Activated naive CD8-positive, alpha-beta T cell (primary cell): ENCODE results near the gene MAD1L1.

ENCODE experiments used
- H3K27ac Mint-ChIP-seq: one replicate; pipeline ENCODE4 v1.8.0; 2021; ENCODE audit warnings: mixed read lengths
- H3K27me3 Mint-ChIP-seq: one replicate; pipeline ENCODE4 v1.8.0; 2021; ENCODE audit warnings: mixed read lengths
- H3K36me3 Mint-ChIP-seq: one replicate; pipeline ENCODE4 v1.8.0; 2021; ENCODE audit warnings: mixed read lengths
- H3K4me1 Mint-ChIP-seq: one replicate; pipeline ENCODE4 v1.8.0; 2021; ENCODE audit warnings: low read depth, mixed read lengths
- H3K4me3 Mint-ChIP-seq: one replicate; pipeline ENCODE4 v1.8.0; 2021; ENCODE audit warnings: mild to moderate bottlenecking, mixed read lengths
- H3K9me3 Mint-ChIP-seq: one replicate; pipeline ENCODE4 v1.8.0; 2021; ENCODE audit warnings: low read depth, mixed read lengths

Gene MAD1L1

GRCh38 chr7:2181077-2181854, 51.5 kb downstream of the MAD1L1 start:
- no peaks in the 10 kb centered on the region for H3K4me1 Mint-ChIP-seq
- no peaks in the 10 kb centered on the region for H3K27me3 Mint-ChIP-seq
- no peak overlapping the region for H3K27ac Mint-ChIP-seq
- peaks cover 10% of the 10 kb centered on the region for H3K36me3 Mint-ChIP-seq
- no peak overlapping the region for H3K4me3 Mint-ChIP-seq
- H3K9me3 Mint-ChIP-seq: no peaks in the 10 kb centered on the region

GRCh38 chr7:2180081-2180480, 52.7 kb downstream of the MAD1L1 start:
- Mint-ChIP-seq H3K4me3 (no peak overlapping the region), H3K36me3 (peaks cover 7% of the 10 kb centered on the region), H3K4me1 (no peaks in the 10 kb centered on the region), H3K9me3 (no peaks in the 10 kb centered on the region), H3K27ac (no peak overlapping the region), H3K27me3 (no peaks in the 10 kb centered on the region)

GRCh38 chr7:2175514-2175913, 57.2 kb downstream of the MAD1L1 start:
- H3K4me3 Mint-ChIP-seq: no peak overlapping the region
- no peak overlapping the region for H3K27ac Mint-ChIP-seq
- peaks cover 5% of the 10 kb centered on the region for H3K36me3 Mint-ChIP-seq
- no peaks in the 10 kb centered on the region for H3K27me3 Mint-ChIP-seq
- no peaks in the 10 kb centered on the region for H3K9me3 Mint-ChIP-seq
- no peaks in the 10 kb centered on the region for H3K4me1 Mint-ChIP-seq

GRCh38 chr7:2175091-2175490, 57.7 kb downstream of the MAD1L1 start:
- Mint-ChIP-seq H3K27ac (no peak overlapping the region), H3K27me3 (no peaks in the 10 kb centered on the region), H3K4me1 (no peaks in the 10 kb centered on the region), H3K36me3 (peaks cover 5% of the 10 kb centered on the region), H3K9me3 (no peaks in the 10 kb centered on the region), H3K4me3 (no peak overlapping the region)

DNA sequence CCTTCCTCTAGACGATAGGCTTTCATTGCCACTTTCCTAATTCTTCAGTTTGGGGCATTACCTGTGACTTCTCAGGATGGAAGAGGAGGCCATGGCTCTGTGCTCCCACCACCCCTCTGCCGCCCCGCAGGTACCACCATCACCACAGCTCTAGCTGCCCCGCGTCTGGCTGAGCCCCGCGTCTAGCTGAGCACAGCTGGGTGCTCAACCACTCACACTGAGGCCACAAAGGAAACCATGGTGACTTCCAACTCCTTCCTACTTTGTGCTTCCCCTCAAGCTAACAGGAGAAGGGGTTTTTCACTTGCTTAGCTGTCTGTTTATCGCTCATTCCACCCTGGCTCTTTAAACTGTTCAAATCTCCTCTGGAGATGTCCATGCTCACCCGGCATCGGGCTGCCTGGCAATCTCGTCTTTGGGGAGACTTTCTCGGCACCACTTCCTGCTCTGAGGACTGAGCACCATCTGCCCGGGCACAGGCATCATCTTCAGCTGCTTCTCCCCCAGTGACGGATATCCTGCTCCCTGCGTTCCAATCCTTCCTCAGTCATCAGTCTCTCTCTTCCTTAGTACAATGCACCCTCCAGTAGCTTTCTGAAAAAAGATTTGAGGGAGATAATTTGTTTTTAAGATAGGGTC, 59.4 kb downstream of the MAD1L1 start:
- Mint-ChIP-seq H3K36me3 (peaks cover 5% of the 10 kb centered on the region), H3K9me3 (no peaks in the 10 kb centered on the region), H3K27ac (no peak overlapping the region)

DNA sequence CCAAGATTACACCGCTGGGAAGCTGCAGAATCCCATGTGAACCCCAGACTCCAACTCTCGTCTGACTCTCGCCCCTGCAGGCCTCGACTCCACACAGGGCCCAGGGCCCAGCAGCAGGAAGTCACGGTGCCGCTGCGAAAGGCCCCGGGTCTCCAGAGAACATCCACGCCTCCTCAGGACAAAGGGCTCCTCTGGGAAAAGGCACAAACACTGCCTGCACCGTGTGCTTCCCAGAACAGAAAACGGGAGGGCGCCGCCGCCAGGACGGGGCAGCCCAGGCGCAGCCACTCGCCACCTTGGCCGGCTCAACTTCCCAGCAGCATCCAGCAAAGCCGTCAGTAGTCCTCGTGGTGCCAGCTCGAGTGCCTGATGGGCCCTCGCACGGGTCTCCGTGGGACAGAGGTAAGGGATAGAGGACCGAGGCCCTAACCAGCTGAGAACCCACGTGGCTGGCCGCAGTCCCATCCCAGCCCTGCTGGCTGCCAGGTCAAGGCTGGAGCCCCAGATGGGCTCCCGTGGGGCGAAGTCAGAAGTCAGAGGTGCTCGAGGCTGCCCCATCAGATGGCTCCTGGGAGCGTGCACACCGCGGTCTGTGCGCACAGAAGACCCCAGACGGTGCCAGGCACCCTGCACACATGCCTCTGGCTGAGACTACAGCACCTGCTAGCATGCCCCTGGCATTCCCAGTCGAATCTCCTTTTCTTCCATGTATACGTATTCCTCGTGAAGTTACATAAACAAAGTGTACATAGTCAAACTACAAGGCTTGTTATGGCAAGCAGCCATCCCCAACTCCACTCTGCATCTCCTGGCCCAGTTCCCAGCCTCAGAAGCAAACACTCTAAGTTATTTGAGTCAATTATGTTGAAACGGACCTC, 60.2 kb downstream of the MAD1L1 start:
- no peaks in the 10 kb centered on the region for H3K9me3 Mint-ChIP-seq
- no peaks in the 10 kb centered on the region for H3K4me1 Mint-ChIP-seq
- no peak overlapping the region for H3K4me3 Mint-ChIP-seq
- peaks cover 5% of the 10 kb centered on the region for H3K36me3 Mint-ChIP-seq
- H3K27me3 Mint-ChIP-seq: no peaks in the 10 kb centered on the region
- H3K27ac Mint-ChIP-seq: no peak overlapping the region

More for the DNA sequence above, 59.4 kb downstream of the MAD1L1 start:
- Mint-ChIP-seq H3K4me1 (no peaks in the 10 kb centered on the region), H3K27me3 (no peaks in the 10 kb centered on the region), H3K4me3 (no peak overlapping the region)

GRCh38 chr7:2171855-2172254, 60.9 kb downstream of the MAD1L1 start:
- no peak overlapping the region for H3K4me3 Mint-ChIP-seq
- peaks cover 5% of the 10 kb centered on the region for H3K36me3 Mint-ChIP-seq
- no peaks in the 10 kb centered on the region for H3K9me3 Mint-ChIP-seq
- H3K4me1 Mint-ChIP-seq: no peaks in the 10 kb centered on the region
- H3K27me3 Mint-ChIP-seq: no peaks in the 10 kb centered on the region
- H3K27ac Mint-ChIP-seq: no peak overlapping the region

DNA sequence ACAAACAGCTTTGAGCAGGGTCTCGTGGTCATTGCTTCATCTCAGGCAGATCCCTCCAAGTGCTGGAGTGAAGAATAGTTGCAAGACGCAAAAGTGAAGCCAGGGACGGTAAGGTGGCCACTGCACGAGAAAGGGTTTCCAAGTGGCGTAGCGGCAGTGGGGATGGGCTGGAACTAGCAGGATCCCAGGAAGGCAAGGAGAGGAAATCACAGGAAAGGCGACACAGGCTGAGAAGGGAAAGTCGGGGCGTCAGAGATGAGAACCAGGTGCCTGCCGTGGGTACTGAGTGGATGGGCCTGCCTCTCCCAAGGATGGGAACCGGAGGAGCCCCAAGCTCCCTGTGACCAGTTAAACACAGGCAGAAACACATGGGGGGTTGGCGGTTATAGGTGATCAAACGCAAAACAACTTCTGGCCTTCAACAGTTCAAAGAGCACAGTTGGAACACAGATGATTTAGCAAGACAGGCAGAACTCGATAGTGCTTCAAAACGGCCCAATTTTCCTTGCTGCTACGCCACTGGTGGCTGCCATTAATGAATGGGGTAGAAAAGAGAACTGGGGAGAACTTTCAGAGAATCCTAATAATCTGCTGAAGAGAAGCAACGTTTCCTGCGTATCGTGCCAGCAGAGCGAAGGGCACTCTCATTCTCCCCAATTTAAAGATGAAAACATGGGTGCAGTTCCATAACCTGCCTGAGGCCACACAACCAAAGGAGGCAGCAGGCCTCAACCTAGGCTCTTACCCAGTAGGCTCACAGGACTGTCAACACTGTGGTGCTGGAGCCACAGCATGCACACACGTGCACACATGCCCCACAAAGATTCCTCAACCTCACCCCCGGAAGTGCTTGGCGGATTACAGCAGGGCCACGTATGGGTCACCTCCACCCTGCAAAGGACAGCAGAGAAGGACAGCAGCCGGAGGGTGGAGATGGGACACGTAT, 61.9 kb downstream of the MAD1L1 start:
- Mint-ChIP-seq H3K36me3 (peaks cover 5% of the 10 kb centered on the region), H3K27me3 (no peaks in the 10 kb centered on the region), H3K9me3 (no peaks in the 10 kb centered on the region), H3K4me3 (no peak overlapping the region), H3K27ac (no peak overlapping the region), H3K4me1 (no peaks in the 10 kb centered on the region)

DNA sequence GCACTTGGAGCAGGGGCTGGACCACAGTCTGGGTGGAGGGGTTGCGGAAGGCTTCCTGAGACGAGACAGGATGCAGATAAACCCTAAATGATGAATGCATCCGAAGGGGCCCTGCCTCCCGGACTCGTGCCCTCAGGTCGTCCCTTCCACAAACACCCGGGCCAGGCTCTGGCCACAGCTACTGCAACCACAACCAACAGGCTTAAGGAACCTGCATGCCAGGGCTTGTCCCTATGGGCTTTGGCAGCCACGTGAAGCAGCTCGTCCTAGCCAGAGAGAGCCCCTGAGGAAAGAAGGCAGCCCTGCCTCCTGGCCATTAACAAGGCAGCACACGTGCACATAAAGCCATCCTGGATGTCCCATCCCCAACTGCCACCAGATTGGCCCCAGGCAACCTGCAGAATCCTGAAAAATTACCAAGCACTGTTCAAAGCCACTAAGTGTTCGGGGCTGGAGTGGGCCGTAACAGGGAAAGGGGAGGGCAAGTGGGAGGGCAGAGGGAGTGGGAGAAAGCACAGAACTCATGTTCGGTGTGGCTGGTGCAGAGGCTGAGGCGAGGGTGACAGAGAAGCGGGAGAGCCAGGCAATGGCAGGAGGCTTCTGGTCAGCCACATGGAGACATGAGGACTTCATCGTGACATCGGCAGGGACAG, 62.7 kb downstream of the MAD1L1 start:
- Mint-ChIP-seq H3K36me3 (peaks cover 5% of the 10 kb centered on the region), H3K4me3 (no peak overlapping the region), H3K9me3 (no peaks in the 10 kb centered on the region), H3K4me1 (no peaks in the 10 kb centered on the region), H3K27ac (no peak overlapping the region), H3K27me3 (no peaks in the 10 kb centered on the region)

DNA sequence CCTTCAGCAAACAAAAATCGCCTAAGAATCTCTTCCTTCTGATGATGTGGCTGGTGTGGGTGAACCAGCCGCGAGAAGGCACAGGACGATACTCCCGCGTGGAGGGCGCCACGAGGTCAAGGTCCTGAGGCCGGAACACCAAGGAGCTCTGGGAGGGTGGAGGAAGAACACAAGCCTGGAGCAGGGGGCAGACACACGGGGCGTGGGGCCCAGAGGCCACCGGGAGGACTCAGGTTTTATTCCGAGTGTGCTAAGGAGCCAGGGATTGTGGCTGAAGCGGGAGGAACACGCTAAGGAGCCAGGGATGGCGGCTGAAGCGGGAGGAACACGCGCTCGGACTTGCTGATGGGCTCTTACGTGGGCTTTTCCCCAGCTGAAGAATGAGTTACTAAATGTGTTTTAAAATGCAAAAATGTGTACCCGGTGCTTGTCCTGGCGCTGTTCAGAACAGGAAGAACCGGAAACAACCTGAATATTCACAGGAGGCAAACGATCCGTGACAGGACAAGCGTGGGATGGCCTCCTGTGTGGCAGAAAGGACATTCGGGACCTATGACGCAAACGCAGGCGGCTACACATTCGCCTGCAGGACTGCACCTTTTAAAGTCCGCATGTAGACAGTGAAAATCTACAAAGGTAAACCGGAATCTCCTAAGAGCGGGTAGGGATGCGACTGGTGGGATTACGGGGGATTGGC, 64.0 kb downstream of the MAD1L1 start:
- no peaks in the 10 kb centered on the region for H3K9me3 Mint-ChIP-seq
- H3K27ac Mint-ChIP-seq: no peak overlapping the region
- H3K36me3 Mint-ChIP-seq: peaks cover 2% of the 10 kb centered on the region
- no peaks in the 10 kb centered on the region for H3K4me1 Mint-ChIP-seq
- H3K27me3 Mint-ChIP-seq: no peaks in the 10 kb centered on the region
- H3K4me3 Mint-ChIP-seq: no peak overlapping the region

DNA sequence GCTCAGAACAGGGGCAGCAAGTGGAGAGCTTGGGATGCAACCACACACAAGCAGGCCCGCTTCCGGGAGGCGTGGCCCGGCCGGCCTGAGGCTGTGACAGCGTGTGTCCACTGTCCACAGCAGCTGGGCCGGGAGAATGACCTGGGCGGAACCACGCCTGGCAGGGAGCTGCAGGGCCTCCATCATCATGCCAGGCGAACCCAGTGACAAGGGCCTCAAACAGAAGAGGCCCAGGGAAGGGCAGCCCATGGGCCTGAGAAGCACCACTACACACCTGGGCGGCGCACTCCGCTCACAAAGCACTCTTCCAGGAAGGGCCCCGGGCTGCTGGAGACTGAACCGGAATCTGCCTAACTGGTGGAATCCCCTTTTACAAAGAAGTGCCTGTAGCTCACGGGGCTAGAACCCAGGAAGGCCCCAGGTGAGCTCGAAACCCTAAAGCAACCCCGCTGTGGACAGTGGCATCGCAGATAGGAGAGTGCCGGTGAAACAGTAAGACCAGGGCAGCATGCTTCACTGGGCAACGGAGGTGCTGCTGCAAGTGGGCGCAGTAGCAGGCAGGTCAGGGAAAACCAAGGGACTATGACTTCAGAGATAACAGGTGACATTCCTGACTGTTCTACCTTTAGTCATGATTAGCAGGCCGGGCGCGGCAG, 66.0 kb downstream of the MAD1L1 start:
- Mint-ChIP-seq H3K36me3 (peaks cover 4% of the 10 kb centered on the region), H3K27me3 (no peaks in the 10 kb centered on the region), H3K27ac (no peak overlapping the region), H3K4me3 (no peak overlapping the region), H3K9me3 (no peaks in the 10 kb centered on the region), H3K4me1 (no peaks in the 10 kb centered on the region)

GRCh38 chr7:2165610-2166594, 66.8 kb downstream of the MAD1L1 start:
- peaks cover 2% of the 10 kb centered on the region for H3K36me3 Mint-ChIP-seq
- no peaks in the 10 kb centered on the region for H3K4me1 Mint-ChIP-seq
- H3K4me3 Mint-ChIP-seq: no peak overlapping the region
- H3K9me3 Mint-ChIP-seq: no peaks in the 10 kb centered on the region
- H3K27me3 Mint-ChIP-seq: no peaks in the 10 kb centered on the region
- no peak overlapping the region for H3K27ac Mint-ChIP-seq
